GM12892 (cell line): ENCODE data around the gene OAT.
"Not testable (repeated sequence)": the region's sequence is repeated elsewhere in the genome, so short reads cannot be mapped to it uniquely, and the experiment has no call there.

Experiments used
- DNase-seq: peaks from one replicate; pipeline ENCODE4 v3.0.0; 2011; ENCODE audit not compliant: insufficient read length
- FAIRE-seq: peaks from 2 replicates; lab custom pipeline; 2011; peaks lifted over from hg19 to GRCh38; lab: Jason Lieb, UNC
- POLR2A ChIP-seq: IDR thresholded peaks from 2 replicates; pipeline ENCODE4 v1.6.1; 2011; ENCODE audit warnings: low read depth, low read length, control low read depth
- POLR2AphosphoS5 ChIP-seq: IDR thresholded peaks from 2 replicates; pipeline ENCODE4 v1.6.1; 2011; ENCODE audit warnings: low read depth, low read length, control low read depth
- TAF1 ChIP-seq: IDR thresholded peaks from 2 replicates; pipeline ENCODE4 v1.6.1; 2011; ENCODE audit warnings: low read depth, mild to moderate bottlenecking, control low read depth, low read length, borderline replicate concordance

Gene OAT

DNA sequence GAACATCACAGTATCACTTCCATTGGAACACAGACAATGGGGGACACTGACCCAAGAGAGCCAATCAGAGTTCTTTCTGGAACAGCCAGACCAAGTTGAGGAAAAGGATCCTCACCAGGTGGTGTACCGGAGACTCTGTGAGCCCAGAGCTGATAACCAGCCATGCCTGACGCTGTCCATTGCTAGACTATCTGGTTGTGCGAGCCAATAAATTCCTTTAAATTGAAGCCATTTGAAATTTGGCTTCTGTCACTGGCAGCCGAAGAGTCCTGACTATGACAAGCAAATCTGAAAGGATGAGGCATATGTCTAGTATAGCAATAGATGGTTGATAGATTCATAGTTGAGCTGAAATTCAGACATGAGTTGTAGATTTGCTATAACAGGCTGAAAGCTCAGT, 39.8 kb upstream of the OAT start:
- DNase-seq (no peak), FAIRE-seq (no peak)
- TF ChIP-seq POLR2A: no peak
- no peak for TF ChIP-seq TAF1
- no peak for TF ChIP-seq POLR2AphosphoS5

GRCh38 chr10:124455441-124455840, 36.7 kb upstream of the OAT start:
- TF ChIP-seq POLR2AphosphoS5 (no peak), POLR2A (no peak), TAF1 (no peak)
- no peak for DNase-seq
- no peak for FAIRE-seq

GRCh38 chr10:124453960-124454610, 35.4 kb upstream of the OAT start:
- TF ChIP-seq TAF1 (no peak), POLR2A (no peak), POLR2AphosphoS5 (no peak)
- FAIRE-seq: no peak
- no peak for DNase-seq

DNA sequence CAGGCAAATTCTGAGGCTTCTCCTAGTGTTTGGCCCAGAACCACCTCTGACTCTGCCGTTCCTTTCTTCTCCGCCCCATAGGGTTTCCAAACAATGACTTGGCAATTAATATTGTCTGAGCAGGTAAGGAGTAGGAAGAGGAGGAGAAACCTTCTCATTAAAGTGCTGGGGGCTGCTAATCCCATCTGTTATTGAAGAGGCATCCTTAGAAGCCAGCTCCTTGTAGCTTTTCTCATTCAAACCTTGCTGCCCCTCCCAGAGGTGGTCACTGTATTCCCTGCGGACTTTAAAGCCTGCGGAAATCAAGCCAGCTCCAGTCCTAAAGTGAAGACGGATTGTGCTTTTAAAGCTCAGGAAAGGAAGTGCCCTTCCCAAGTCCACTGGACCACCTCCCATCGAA, 32.6 kb upstream of the OAT start:
- DNase-seq: no peak
- TF ChIP-seq TAF1: no peak
- no peak for TF ChIP-seq POLR2A
- no peak for TF ChIP-seq POLR2AphosphoS5
- FAIRE-seq: no peak

DNA sequence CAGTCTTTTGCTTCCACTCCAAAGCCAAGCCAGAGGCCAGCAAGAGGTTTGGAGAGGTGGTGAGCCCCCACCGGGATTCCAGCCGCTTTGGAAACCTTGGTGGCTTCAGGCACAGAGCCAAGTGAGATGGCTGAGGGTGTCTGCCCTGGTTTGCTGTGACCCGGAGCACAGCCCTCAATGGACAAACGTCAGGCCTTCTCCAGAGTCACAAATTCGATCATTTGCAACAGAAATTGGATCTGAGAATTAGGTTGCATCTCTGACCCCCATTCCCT, 32.0 kb upstream of the OAT start:
- no peak for TF ChIP-seq POLR2A
- no peak for TF ChIP-seq POLR2AphosphoS5
- no peak for TF ChIP-seq TAF1
- FAIRE-seq (no peak), DNase-seq (no peak)

DNA sequence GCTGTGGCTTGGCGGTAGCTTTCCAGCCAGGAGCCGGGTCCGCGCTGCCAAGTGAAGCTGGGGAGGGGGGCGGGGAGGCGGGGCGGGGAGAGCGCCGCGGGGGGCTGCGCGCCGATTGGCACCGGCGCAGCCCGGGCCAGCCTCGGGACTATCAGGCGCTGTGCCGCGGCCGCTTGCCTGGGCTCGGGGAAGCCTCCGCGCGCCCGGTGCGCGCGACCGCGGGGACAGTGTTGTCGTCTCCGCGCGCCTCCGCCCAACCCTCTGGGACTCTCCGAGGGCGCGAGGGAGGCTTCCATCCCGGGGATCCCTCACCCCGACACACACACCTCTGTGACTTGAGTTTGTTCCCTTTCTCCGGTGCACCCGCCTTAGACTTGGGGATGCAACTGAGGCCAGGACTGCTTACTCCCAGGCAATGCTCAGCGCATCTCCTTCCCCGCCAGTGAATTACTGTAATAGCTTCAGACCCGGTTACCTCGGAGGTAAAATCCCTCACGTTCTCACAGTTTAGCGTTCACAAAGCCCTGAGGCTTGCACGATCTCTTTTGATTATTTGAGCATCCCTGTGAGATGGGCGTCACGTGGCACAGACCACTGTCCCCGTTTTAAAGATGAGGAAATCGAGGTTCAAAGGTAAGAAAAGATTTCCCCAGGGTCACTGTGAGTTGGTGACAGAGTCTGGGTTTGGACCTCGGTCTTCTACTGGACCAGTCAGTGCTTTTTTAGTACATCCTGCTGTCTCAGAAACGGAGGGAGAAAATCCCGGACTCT, 31.5 kb upstream of the OAT start, which contains the start of gene NKX1-2:
TSS of gene NKX1-2 (minus strand) at position 24 of the 771 bp plus-strand sequence. CDS start 92 bp downstream, outside the sequence.
- DNase-seq (no peak), FAIRE-seq (no peak)
- TF ChIP-seq TAF1 (no peak), POLR2AphosphoS5 (no peak), POLR2A (no peak)

DNA sequence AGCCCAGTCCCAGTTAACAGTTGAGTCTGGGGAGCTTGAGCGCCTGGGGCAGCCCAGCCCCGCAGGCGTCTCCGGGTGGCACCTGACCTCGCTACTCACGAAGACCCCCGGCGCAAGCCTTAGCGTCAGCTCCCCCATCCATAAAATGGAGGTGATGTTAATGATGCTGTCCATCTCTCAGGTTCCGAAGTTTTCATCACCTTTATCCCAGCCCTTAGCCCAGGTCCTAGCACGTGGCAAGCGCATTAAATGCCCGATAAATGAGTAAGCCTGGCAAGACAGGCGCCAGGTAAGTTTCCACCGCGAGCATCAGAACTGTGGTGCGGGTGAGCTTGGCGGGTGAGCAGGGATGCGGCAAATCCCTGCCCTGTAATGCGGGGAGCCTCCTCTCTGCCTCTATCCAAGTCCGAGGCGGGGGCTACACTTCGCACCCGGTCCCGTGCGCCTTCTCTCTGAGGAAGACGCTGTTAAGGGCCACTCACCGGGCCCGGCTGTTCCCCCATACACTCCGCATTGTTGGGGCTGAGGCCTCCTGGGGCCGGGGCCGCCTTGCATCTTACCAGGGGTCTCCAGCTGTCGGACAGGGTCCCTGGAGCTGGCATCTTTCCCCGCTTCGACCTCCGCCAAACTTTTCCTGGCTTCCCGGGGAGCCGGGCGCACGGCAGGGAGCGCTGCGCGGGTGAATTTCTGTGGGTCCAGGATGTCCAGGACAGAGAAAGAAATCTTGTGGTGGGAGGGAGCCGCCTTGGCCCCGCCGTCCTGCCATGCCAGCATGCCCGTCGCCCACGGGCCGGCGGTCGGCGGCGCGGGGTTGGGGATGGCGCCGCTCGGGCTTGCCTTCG, 30.7 kb upstream of the OAT start:
- FAIRE-seq: no peak
- TF ChIP-seq TAF1 (no peak), POLR2AphosphoS5 (no peak), POLR2A (no peak)
- DNase-seq: no peak

DNA sequence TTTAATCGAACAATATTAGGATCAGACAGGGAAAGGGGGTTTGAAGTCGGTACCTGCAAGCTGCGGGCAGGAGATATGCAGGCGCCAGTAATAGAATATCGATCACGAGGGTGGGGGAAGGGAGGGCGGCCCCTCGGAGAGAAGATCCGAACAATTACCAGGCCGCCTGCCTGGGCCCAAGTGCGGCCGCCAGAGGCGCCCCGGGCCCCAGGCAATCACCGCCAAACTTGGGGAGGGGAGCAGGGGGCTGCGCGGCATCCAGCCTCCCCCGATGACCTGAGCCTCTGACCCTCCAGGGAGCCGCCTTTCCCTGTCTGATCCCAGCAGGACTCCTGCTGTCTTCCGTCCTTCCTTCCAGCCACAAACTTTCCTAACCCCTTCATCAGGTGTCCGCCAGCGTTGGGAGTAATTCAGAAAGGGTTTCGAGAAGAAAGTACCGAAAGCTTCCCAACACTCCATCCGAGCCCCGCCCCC, 30.0 kb upstream of the OAT start:
- TF ChIP-seq POLR2AphosphoS5 (no peak), TAF1 (no peak), POLR2A (no peak)
- FAIRE-seq: no peak
- DNase-seq: no peak

- no peak for DNase-seq
- no peak for FAIRE-seq
- TF ChIP-seq TAF1 (no peak), POLR2A (no peak), POLR2AphosphoS5 (no peak)
Measured at GRCh38 chr10:124447751-124448466, 29.2 kb upstream of the OAT start.

- TF ChIP-seq POLR2A (no peak), TAF1 (no peak), POLR2AphosphoS5 (no peak)
- DNase-seq (no peak), FAIRE-seq (no peak)
Measured at GRCh38 chr10:124446830-124447750, 28.4 kb upstream of the OAT start.

GRCh38 chr10:124441694-124442093, 23.0 kb upstream of the OAT start:
- not testable (repeated sequence) for DNase-seq, FAIRE-seq
